NB4 (cell line): Measurements from ENCODE around the gene FXYD4.

Source experiments
- DNase-seq: peaks from one replicate; pipeline ENCODE4 v3.0.0; 2010; ENCODE audit warnings: low read depth
- H3K4me3 ChIP-seq: one replicate; pipeline ENCODE4 v1.5.1; 2011; ENCODE audit warnings: mild to moderate bottlenecking, low read depth, low read length, moderate library complexity
- CTCF ChIP-seq: IDR thresholded peaks from one replicate; pipeline ENCODE4 v1.5.1; 2012; ENCODE audit warnings: low read depth, low read length
- MAX ChIP-seq: IDR thresholded peaks from 2 replicates; pipeline ENCODE4 v1.6.1; 2011; ENCODE audit warnings: low read depth, low read length
- MYC ChIP-seq: IDR thresholded peaks from 2 replicates; pipeline ENCODE4 v1.6.1; 2011; ENCODE audit warnings: low read depth, low read length
- POLR2A ChIP-seq: IDR thresholded peaks from 2 replicates; pipeline ENCODE4 v1.6.1; 2011; ENCODE audit warnings: mild to moderate bottlenecking; ENCODE audit not compliant: insufficient read length; ENCODE audit errors: extremely low read depth

Gene FXYD4

GRCh38 chr10:43380610-43381222, 9.3 kb downstream of the FXYD4 start:
- TF ChIP-seq MAX: no peak
- TF ChIP-seq CTCF: peak; percentile 8
- no peak for TF ChIP-seq POLR2A
- no peak for TF ChIP-seq MYC
- no peak overlapping the region for H3K4me3 ChIP-seq

GRCh38 chr10:43383204-43383971, 12.0 kb downstream of the FXYD4 start:
- DNase-seq: no peak
- TF ChIP-seq CTCF (no peak), MYC (no peak), POLR2A (no peak), MAX (no peak)
- H3K4me3 ChIP-seq: no peak overlapping the region

More at GRCh38 chr10:43380610-43381222, 9.3 kb downstream of the FXYD4 start:
- no peak for DNase-seq

- no peak for DNase-seq
- TF ChIP-seq MAX (no peak), POLR2A (peak; percentile 42), CTCF (no peak), MYC (no peak)
- H3K4me3 ChIP-seq: no peak overlapping the region
These were observed 13.1 kb downstream of the FXYD4 start for GRCh38 chr10:43384252-43385221.

GRCh38 chr10:43385412-43386004, 14.1 kb downstream of the FXYD4 start:
- TF ChIP-seq MYC (no peak), CTCF (no peak), POLR2A (no peak), MAX (no peak)
- H3K4me3 ChIP-seq: no peak overlapping the region
- no peak for DNase-seq

- DNase-seq: no peak
- no peak overlapping the region for H3K4me3 ChIP-seq
- TF ChIP-seq MAX (no peak), CTCF (no peak), POLR2A (no peak), MYC (no peak)
These were observed 15.1 kb downstream of the FXYD4 start for GRCh38 chr10:43386549-43386948.
